ENCODE data around the gene CFAP74.

Gene CFAP74

DNA sequence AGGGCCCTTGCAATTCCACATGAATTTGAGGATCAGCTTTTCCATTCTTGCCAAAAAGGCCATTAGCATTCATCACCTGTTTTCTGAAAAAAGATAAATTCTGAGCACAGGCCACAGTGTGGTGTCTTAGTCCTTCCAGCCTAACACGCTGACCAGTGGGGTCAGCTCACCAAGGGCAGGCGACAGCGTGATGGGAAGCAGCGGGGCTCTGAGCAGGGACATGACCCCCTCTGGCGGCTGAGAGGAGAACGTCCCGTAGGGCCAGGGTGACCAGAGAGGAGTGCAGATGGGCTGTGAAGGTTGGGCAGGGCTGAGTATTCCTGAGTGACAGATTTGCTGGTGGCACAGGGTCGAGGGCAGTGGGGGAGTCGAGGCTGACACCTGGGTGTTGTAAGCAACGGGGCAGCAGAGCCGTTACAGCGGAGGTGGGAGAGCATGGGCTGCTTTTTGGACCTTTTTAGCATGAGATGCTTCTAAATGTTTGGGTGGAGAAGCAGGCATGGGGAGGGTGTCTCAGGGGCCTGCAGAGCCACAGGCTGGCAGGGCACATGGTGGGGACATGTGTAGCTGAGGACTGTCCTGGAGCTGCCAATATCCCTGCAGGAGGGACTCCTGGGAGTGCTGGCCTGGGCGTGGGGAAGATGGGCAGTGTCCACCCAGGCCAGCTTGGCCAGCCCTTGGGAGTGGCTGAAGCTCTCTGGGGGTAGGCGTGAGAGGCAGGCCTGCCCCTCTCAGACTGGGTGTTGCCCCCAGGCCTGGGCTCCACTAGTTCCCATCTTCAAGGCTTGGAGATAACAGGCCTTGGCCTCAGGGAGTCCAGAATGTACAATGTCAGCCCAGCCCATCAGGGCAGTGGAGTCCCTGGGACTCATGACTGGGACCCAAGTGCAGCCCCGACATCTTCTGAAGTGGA lies 97.1 kb downstream of the CFAP74 start:
- Histone ChIP-seq H3K27me3 (ENCODE audit: control insufficient read depth, insufficient read depth, low read length) (no peaks in the 10 kb centered on the region), H3K9me3 (ENCODE audit: control insufficient read depth, insufficient read depth, low read length) (no peaks in the 10 kb centered on the region), H3K4me1 (ENCODE audit: control insufficient read depth, insufficient read depth, low read length) (peaks cover 4% of the 10 kb centered on the region), H3K4me3 (ENCODE audit: low read depth, low read length) (no peak overlapping the region), H3K36me3 (ENCODE audit: control insufficient read depth, insufficient read depth, low read length) (no peaks in the 10 kb centered on the region), H3K9ac (ENCODE audit: low read depth, low read length) (no peak overlapping the region)

DNA sequence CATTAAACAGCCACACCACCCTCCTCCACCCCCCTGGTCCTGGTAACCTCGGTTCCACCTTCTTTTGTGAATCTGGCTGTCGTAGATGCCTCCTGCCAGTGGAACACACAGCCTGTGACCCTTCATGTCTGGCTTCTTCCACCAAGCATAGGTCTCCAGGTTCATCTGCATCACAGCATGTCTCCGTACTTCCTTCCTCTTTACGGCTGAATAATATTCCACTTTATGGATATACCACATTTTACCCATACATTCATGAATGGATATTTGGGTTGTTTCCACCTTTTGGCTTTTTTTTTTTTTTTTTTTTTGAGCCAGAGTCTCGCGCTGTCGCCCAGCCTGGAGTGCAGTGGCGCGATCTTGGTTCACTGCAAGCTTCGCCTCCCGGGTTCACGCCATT lies 100.4 kb downstream of the CFAP74 start:
- H3K9me3 ChIP-seq (ENCODE audit: control insufficient read depth, insufficient read depth, low read length), result no peaks in the 10 kb centered on the region
- H3K4me1 ChIP-seq (ENCODE audit: control insufficient read depth, insufficient read depth, low read length), result no peaks in the 10 kb centered on the region
- no peak overlapping the region for H3K9ac ChIP-seq (ENCODE audit: low read depth, low read length)
- no peaks in the 10 kb centered on the region for H3K36me3 ChIP-seq (ENCODE audit: control insufficient read depth, insufficient read depth, low read length)
- no peaks in the 10 kb centered on the region for H3K27me3 ChIP-seq (ENCODE audit: control insufficient read depth, insufficient read depth, low read length)
- no peak overlapping the region for H3K4me3 ChIP-seq (ENCODE audit: low read depth, low read length)

GRCh38 chr1:1901641-1902294 lies 101.8 kb downstream of the CFAP74 start:
- Histone ChIP-seq H3K36me3 (ENCODE audit: control insufficient read depth, insufficient read depth, low read length) (no peaks in the 10 kb centered on the region), H3K4me1 (ENCODE audit: control insufficient read depth, insufficient read depth, low read length) (no peaks in the 10 kb centered on the region), H3K4me3 (ENCODE audit: low read depth, low read length) (no peak overlapping the region), H3K9ac (ENCODE audit: low read depth, low read length) (no peak overlapping the region), H3K27me3 (ENCODE audit: control insufficient read depth, insufficient read depth, low read length) (no peaks in the 10 kb centered on the region), H3K9me3 (ENCODE audit: control insufficient read depth, insufficient read depth, low read length) (no peaks in the 10 kb centered on the region)

- H3K9ac ChIP-seq (ENCODE audit: low read depth, low read length), result no peak overlapping the region
- H3K36me3 ChIP-seq (ENCODE audit: control insufficient read depth, insufficient read depth, low read length), result no peaks in the 10 kb centered on the region
- no peaks in the 10 kb centered on the region for H3K4me1 ChIP-seq (ENCODE audit: control insufficient read depth, insufficient read depth, low read length)
- no peaks in the 10 kb centered on the region for H3K9me3 ChIP-seq (ENCODE audit: control insufficient read depth, insufficient read depth, low read length)
- no peak overlapping the region for H3K4me3 ChIP-seq (ENCODE audit: low read depth, low read length)
- H3K27me3 ChIP-seq (ENCODE audit: control insufficient read depth, insufficient read depth, low read length), result no peaks in the 10 kb centered on the region
These were observed 102.5 kb downstream of the CFAP74 start for GRCh38 chr1:1900883-1901640.

- H3K4me1 ChIP-seq (ENCODE audit: control insufficient read depth, insufficient read depth, low read length), result peaks cover 3% of the 10 kb centered on the region
- H3K4me3 ChIP-seq (ENCODE audit: low read depth, low read length), result no peak overlapping the region
- no peaks in the 10 kb centered on the region for H3K27me3 ChIP-seq (ENCODE audit: control insufficient read depth, insufficient read depth, low read length)
- no peak overlapping the region for H3K9ac ChIP-seq (ENCODE audit: low read depth, low read length)
- no peaks in the 10 kb centered on the region for H3K36me3 ChIP-seq (ENCODE audit: control insufficient read depth, insufficient read depth, low read length)
- H3K9me3 ChIP-seq (ENCODE audit: control insufficient read depth, insufficient read depth, low read length), result no peaks in the 10 kb centered on the region
These were observed 103.6 kb downstream of the CFAP74 start for GRCh38 chr1:1899967-1900327.

GRCh38 chr1:1899266-1899966 lies 104.2 kb downstream of the CFAP74 start:
- Histone ChIP-seq H3K4me3 (ENCODE audit: low read depth, low read length) (no peak overlapping the region), H3K4me1 (ENCODE audit: control insufficient read depth, insufficient read depth, low read length) (peaks cover 5% of the 10 kb centered on the region), H3K27me3 (ENCODE audit: control insufficient read depth, insufficient read depth, low read length) (no peaks in the 10 kb centered on the region), H3K9me3 (ENCODE audit: control insufficient read depth, insufficient read depth, low read length) (no peaks in the 10 kb centered on the region), H3K9ac (ENCODE audit: low read depth, low read length) (no peak overlapping the region), H3K36me3 (ENCODE audit: control insufficient read depth, insufficient read depth, low read length) (no peaks in the 10 kb centered on the region)

- no peaks in the 10 kb centered on the region for H3K27me3 ChIP-seq (ENCODE audit: control insufficient read depth, insufficient read depth, low read length)
- H3K36me3 ChIP-seq (ENCODE audit: control insufficient read depth, insufficient read depth, low read length), result no peaks in the 10 kb centered on the region
- no peak overlapping the region for H3K4me3 ChIP-seq (ENCODE audit: low read depth, low read length)
- H3K4me1 ChIP-seq (ENCODE audit: control insufficient read depth, insufficient read depth, low read length), result peaks cover 5% of the 10 kb centered on the region
- no peaks in the 10 kb centered on the region for H3K9me3 ChIP-seq (ENCODE audit: control insufficient read depth, insufficient read depth, low read length)
- no peak overlapping the region for H3K9ac ChIP-seq (ENCODE audit: low read depth, low read length)
These were observed 105.2 kb downstream of the CFAP74 start for GRCh38 chr1:1898246-1898933.

DNA sequence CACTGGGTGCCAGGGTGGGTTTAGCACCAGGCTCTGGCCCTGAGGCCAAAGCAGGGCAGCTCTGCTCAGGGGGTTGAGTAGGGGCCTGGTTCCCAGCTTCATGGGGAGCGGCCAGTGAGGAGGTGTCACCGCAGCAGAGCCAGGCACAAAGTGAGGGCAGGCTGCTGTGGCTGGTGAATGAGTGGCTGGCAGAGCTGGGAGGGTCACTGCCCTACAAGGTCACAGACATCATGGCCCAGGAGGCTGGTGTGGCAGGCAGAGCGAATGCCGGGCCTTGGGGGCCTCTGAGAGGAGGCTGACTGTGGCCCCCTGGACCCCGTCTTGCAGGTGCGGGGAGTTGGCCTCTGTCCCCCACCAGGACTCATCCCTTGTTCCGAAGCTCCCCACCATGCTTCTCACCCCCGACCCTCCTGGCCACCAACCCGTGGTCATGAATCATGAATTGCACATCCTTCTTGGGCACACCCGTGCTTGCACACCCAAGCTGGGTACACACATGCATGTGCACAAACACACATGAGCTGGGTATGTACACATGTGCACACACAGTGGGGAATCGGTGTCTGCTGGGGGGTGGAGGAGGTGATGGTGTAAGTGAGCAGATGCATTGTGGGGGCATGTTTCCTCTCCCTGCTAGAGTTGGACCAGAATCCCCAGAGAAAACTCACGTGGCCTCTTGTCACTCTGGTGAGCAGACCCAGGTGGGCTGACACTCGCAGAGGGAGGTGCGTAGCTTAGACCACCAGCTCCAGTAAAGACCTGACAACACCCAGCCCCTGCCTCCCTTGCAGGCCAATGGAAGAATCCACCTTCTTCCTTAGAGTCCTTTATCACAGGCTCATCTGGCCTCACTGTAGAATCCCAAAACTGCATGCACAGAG lies 107.9 kb downstream of the CFAP74 start:
- Histone ChIP-seq H3K4me3 (ENCODE audit: low read depth, low read length) (no peak overlapping the region), H3K9me3 (ENCODE audit: control insufficient read depth, insufficient read depth, low read length) (no peaks in the 10 kb centered on the region), H3K27me3 (ENCODE audit: control insufficient read depth, insufficient read depth, low read length) (no peaks in the 10 kb centered on the region), H3K4me1 (ENCODE audit: control insufficient read depth, insufficient read depth, low read length) (peaks cover 5% of the 10 kb centered on the region), H3K9ac (ENCODE audit: low read depth, low read length) (no peak overlapping the region), H3K36me3 (ENCODE audit: control insufficient read depth, insufficient read depth, low read length) (no peaks in the 10 kb centered on the region)

GRCh38 chr1:1895060-1895418 lies 108.5 kb downstream of the CFAP74 start:
- H3K9ac ChIP-seq (ENCODE audit: low read depth, low read length), result no peak overlapping the region
- no peaks in the 10 kb centered on the region for H3K36me3 ChIP-seq (ENCODE audit: control insufficient read depth, insufficient read depth, low read length)
- H3K9me3 ChIP-seq (ENCODE audit: control insufficient read depth, insufficient read depth, low read length), result no peaks in the 10 kb centered on the region
- no peaks in the 10 kb centered on the region for H3K27me3 ChIP-seq (ENCODE audit: control insufficient read depth, insufficient read depth, low read length)
- H3K4me1 ChIP-seq (ENCODE audit: control insufficient read depth, insufficient read depth, low read length), result peaks cover 5% of the 10 kb centered on the region
- no peak overlapping the region for H3K4me3 ChIP-seq (ENCODE audit: low read depth, low read length)

DNA sequence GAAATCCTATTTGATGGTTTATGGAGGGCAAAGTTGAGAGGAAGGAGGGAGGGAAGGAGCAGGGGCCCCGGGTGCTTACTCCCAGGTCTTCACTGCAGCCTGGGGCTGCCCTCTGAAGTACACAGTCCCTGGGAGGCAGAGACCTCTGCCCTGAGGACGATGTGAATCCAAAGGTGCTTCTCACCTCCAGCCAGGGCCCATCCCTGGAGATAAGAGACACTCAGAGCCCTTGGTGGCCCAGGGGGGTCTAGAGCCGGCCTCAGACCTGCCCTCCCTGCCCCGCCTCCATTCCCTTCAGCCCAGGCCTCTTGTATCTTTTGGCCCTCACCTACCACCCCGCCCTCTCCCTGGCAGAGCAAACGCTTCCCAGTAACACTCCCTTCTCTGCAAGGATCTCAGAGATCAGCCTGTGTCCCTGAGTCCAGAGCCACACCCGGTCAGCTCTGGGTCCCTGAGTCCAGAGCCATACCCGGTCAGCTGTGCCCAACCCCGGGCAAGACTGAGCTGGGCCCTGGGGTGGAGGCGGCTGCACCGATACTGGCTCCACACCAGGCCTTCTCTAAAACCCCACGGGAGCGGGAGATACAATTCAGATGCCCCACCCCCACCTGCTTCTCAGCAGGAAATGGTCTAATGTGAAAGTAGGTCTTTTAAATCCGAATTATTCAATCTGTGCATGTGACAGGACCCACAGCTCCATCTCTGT lies 109.1 kb downstream of the CFAP74 start:
- no peaks in the 10 kb centered on the region for H3K27me3 ChIP-seq (ENCODE audit: control insufficient read depth, insufficient read depth, low read length)
- H3K36me3 ChIP-seq (ENCODE audit: control insufficient read depth, insufficient read depth, low read length), result no peaks in the 10 kb centered on the region
- H3K9ac ChIP-seq (ENCODE audit: low read depth, low read length), result no peak overlapping the region
- H3K9me3 ChIP-seq (ENCODE audit: control insufficient read depth, insufficient read depth, low read length), result no peaks in the 10 kb centered on the region
- no peak overlapping the region for H3K4me3 ChIP-seq (ENCODE audit: low read depth, low read length)
- peaks cover 5% of the 10 kb centered on the region for H3K4me1 ChIP-seq (ENCODE audit: control insufficient read depth, insufficient read depth, low read length)

Measured in iPS-15b (cell line).